Subcutaneous adipose tissue (tissue), 4 donors: ENCODE measurements around the gene TTC8. TPM values are rescaled to one million over a fixed set of nuclear protein-coding genes. Genes with fewer than 3 reads are reported as not detected.

Experiments used
- CTCF ChIP-seq: fragments of 450-650 bp; IDR thresholded peaks from one replicate; pipeline ENCODE4 v1.5.1; 2016; ENCODE audit warnings: low read depth, mild to moderate bottlenecking, control low read depth, antibody characterized with exemption, moderate library complexity
- total RNA-seq, 4 donors: library from RNA; depleted of rRNA; stranded (reverse); fragments of >200 nt; gene quantifications; one replicate each; pipeline ENCODE4 v1.1.0, GENCODE V29; 2016

Gene TTC8
- total RNA-seq, 4 donors from 2014 or later, result 17.4 to 38.9 (median 22.8) TPM

GRCh38 chr14:88791629-88792472 lies 32.6 kb upstream of the TTC8 start:
- no peak for TF ChIP-seq CTCF

GRCh38 chr14:88792473-88793258 lies 31.8 kb upstream of the TTC8 start, which contains the start of gene EML5:
EML5 (minus strand) TSS chr14:88792953; CDS start chr14:88792503, 450 bp downstream.
- no peak for TF ChIP-seq CTCF

GRCh38 chr14:88793259-88793625 lies 31.2 kb upstream of the TTC8 start:
- no peak for TF ChIP-seq CTCF

GRCh38 chr14:88798156-88798555 lies 26.3 kb upstream of the TTC8 start:
- no peak for TF ChIP-seq CTCF

- no peak for TF ChIP-seq CTCF
Measured at GRCh38 chr14:88799522-88799921, 24.9 kb upstream of the TTC8 start.

GRCh38 chr14:88802596-88802995 lies 21.9 kb upstream of the TTC8 start:
- no peak for TF ChIP-seq CTCF

GRCh38 chr14:88804035-88804434 lies 20.4 kb upstream of the TTC8 start:
- TF ChIP-seq CTCF, result no peak
